ENCODE results near the gene DAG1. TPM values are rescaled to one million over a fixed set of nuclear protein-coding genes. Genes with fewer than 3 reads are reported as not detected.

The DAG1 gene
- total RNA-seq, 2 experiments from 2014 or later: 15.0 to 18.3 TPM

- intact Hi-C loops (cut with DNase I, micrococcal nuclease): no loop called here
- H3K27me3 ChIP-seq (ENCODE audit: control insufficient read depth in 1 of 2, insufficient read depth in 2 of 2, low read length in 2 of 2): no peaks in the 10 kb centered on the region
- CTCF ChIA-PET: no interaction called here
- Mint-ChIP-seq H3K27me3 (no peaks in the 10 kb centered on the region), H3K4me1 (ENCODE audit: low read depth) (peaks cover 24% of the 10 kb centered on the region), H3K36me3 (ENCODE audit: low read depth) (peaks cover 29% of the 10 kb centered on the region), H3K4me3 (no peak overlapping the region), H3K9me3 (no peaks in the 10 kb centered on the region), H3K27ac (no peak overlapping the region)
- no peak overlapping the region for H3K27ac ChIP-seq (ENCODE audit: low read depth in 1 of 2, low read length in 2 of 2)
- ATAC-seq (ENCODE audit: poor library complexity) (no peak), DNase-seq (peak in 2 of 14 experiments; percentile 35 to 52)
- peaks cover 6% of the 10 kb centered on the region for H3K36me3 ChIP-seq (ENCODE audit: insufficient read depth, low read length)
- no peaks in the 10 kb centered on the region for H3K4me1 ChIP-seq (ENCODE audit: insufficient read depth, low read length)
- H3K9me3 ChIP-seq (ENCODE audit: control insufficient read depth in 1 of 2, insufficient read depth in 1 of 2, low read length in 2 of 2): no peaks in the 10 kb centered on the region
- POLR2A ChIA-PET: no interaction called here
- H3K4me3 ChIP-seq (ENCODE audit: low read length): no peak overlapping the region
- no peak for TF ChIP-seq CTCF (IDR thresholded peaks at IDR 0.05)
Measured at GRCh38 chr3:49500732-49501609, 30.9 kb downstream of the DAG1 start.

- POLR2A ChIA-PET: no interaction called here
- Histone ChIP-seq H3K9me3 (ENCODE audit: control insufficient read depth in 1 of 2, insufficient read depth in 1 of 2, low read length in 2 of 2) (no peaks in the 10 kb centered on the region), H3K27ac (ENCODE audit: low read depth in 1 of 2, low read length in 2 of 2) (no peak overlapping the region), H3K4me3 (ENCODE audit: low read length) (no peak overlapping the region), H3K36me3 (ENCODE audit: insufficient read depth, low read length) (peaks cover 6% of the 10 kb centered on the region), H3K27me3 (ENCODE audit: control insufficient read depth in 1 of 2, insufficient read depth in 2 of 2, low read length in 2 of 2) (no peaks in the 10 kb centered on the region), H3K4me1 (ENCODE audit: insufficient read depth, low read length) (no peaks in the 10 kb centered on the region)
- Mint-ChIP-seq H3K4me1 (ENCODE audit: low read depth) (peaks cover 24% of the 10 kb centered on the region), H3K4me3 (no peak overlapping the region), H3K27ac (no peak overlapping the region), H3K36me3 (ENCODE audit: low read depth) (peaks cover 29% of the 10 kb centered on the region), H3K9me3 (no peaks in the 10 kb centered on the region), H3K27me3 (no peaks in the 10 kb centered on the region)
- DNase-seq (no peak), ATAC-seq (ENCODE audit: poor library complexity) (no peak)
- CTCF ChIA-PET: no interaction called here
- TF ChIP-seq CTCF (IDR thresholded peaks at IDR 0.05): no peak
- intact Hi-C loops (cut with DNase I, micrococcal nuclease): no loop called here
Measured at GRCh38 chr3:49501842-49502241, 31.8 kb downstream of the DAG1 start.

GRCh38 chr3:49506906-49507305 lies 36.8 kb downstream of the DAG1 start:
- Mint-ChIP-seq H3K27ac (no peak overlapping the region), H3K9me3 (no peaks in the 10 kb centered on the region), H3K36me3 (ENCODE audit: low read depth) (peaks cover 31% of the 10 kb centered on the region), H3K4me3 (no peak overlapping the region), H3K4me1 (ENCODE audit: low read depth) (peaks cover 16% of the 10 kb centered on the region), H3K27me3 (no peaks in the 10 kb centered on the region)
- no peak for TF ChIP-seq CTCF (IDR thresholded peaks at IDR 0.05)
- H3K9me3 ChIP-seq (ENCODE audit: control insufficient read depth in 1 of 2, insufficient read depth in 1 of 2, low read length in 2 of 2): no peaks in the 10 kb centered on the region
- no peaks in the 10 kb centered on the region for H3K4me1 ChIP-seq (ENCODE audit: insufficient read depth, low read length)
- no peaks in the 10 kb centered on the region for H3K27me3 ChIP-seq (ENCODE audit: control insufficient read depth in 1 of 2, insufficient read depth in 2 of 2, low read length in 2 of 2)
- intact Hi-C loops (cut with DNase I, micrococcal nuclease): no loop called here
- POLR2A ChIA-PET: no interaction called here
- ATAC-seq (ENCODE audit: poor library complexity) (no peak), DNase-seq (no peak)
- CTCF ChIA-PET: no interaction called here
- H3K27ac ChIP-seq (ENCODE audit: low read depth in 1 of 2, low read length in 2 of 2): no peak overlapping the region
- peaks cover 23% of the 10 kb centered on the region for H3K36me3 ChIP-seq (ENCODE audit: insufficient read depth, low read length)
- H3K4me3 ChIP-seq (ENCODE audit: low read length): no peak overlapping the region
